ENCODE measurements around the gene PPP4R2.
A peak's percentile ranks its signal among the peaks of the same experiment; 100 is the strongest.
"Not testable (repeated sequence)": the region's sequence is repeated elsewhere in the genome, so short reads cannot be mapped to it uniquely, and the experiment has no call there.

Gene PPP4R2

GRCh38 chr3:72977060-72977808 is 19.4 kb upstream of the PPP4R2 start:
- DNase-seq = no peak

GRCh38 chr3:72982609-72983366 is 13.8 kb upstream of the PPP4R2 start:
- no peak for DNase-seq

GRCh38 chr3:72985576-72985975 is 11.0 kb upstream of the PPP4R2 start:
- no peak for DNase-seq

DNA sequence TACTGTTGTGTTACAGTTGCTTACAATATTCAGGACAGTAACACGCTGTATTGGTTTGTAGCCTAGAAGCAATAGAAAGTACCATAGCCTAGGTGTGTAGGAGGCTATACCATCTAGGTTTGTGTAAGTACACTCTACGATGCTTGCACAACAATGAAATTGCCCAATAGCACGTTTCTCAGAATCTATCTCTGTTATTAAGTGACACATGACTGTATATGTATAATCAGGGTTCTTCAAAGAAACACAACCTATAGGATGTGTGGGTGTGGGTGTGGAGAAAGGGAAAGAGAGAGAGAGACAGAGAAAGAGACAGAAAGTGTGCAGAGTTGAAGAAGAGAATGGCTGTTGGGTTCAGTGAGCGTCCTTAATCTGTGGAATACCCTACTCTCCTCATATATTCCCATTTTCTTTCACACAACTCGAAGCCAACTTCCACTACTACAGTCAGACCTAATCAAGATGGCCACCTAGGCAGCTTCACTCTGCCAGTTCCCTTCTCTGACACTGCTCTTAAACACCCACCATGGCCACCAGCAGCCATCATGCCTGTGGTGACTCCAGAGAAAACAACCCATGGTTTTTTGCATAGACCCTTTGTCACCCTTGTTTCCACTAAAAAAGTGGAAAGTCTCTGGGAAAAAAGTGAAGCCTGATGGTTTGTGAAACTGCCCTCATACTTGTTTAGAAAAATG is 5.8 kb upstream of the PPP4R2 start:
- no peak for DNase-seq

DNA sequence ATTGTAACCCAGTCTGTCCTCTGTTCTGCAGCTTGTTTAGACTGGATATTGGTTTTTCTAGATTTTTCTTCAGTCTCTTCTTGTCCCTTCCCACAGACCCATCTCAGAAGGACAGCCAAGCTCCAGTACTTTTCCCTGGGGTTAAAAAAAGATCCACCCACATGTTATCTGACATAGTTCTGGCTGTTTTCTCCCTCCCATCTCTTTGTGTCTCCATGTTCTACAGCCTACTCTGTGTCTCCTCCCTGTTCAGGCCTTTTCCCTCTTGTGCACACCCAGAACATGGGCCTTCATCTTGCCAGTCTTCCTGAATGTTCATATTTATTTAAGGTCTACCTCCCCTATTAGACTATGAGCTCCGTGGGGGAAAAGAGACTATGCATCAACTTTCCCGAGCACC is 5.1 kb upstream of the PPP4R2 start:
- DNase-seq = no peak

- DNase-seq = no peak
These were observed 3.2 kb upstream of the PPP4R2 start for GRCh38 chr3:72993391-72993790.

DNA sequence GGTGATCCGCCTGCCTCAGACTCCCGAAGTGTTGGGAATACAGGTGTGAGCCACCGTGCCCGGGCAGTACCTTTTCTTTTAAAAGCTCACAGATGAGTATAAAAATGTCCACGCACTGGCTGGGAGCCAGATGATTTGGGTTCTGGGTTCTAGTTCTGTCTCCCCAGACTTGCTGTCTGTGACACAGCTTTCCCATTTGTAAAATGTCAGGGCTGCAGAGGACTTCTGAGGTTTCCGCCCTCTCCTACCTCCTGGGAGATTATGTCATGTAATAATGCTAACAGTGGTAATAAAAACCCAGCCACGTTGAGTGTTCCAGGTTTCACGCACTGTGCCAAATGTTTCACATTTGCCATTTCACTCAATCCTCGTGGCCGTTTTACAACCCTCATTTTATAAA is 1.3 kb upstream of the PPP4R2 start:
- no peak for DNase-seq

DNA sequence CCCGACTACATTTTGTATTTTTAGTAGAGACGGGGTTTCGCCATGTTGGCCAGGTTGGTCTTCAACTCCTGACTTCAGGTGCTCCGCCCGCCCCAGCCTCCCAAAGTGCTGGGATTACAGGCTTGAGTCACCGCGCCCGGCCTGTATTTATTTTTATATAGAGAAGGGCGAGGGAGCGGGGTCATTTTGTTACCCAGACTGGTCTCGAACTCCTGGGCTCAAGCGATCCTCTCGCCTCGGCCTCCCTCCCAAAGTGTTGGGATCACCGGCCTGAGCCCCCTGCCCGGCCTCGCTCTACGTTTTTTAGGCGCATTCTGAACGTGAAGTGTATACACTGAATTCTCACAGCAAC is 514 bp upstream of the PPP4R2 start:
- no peak for DNase-seq

DNA sequence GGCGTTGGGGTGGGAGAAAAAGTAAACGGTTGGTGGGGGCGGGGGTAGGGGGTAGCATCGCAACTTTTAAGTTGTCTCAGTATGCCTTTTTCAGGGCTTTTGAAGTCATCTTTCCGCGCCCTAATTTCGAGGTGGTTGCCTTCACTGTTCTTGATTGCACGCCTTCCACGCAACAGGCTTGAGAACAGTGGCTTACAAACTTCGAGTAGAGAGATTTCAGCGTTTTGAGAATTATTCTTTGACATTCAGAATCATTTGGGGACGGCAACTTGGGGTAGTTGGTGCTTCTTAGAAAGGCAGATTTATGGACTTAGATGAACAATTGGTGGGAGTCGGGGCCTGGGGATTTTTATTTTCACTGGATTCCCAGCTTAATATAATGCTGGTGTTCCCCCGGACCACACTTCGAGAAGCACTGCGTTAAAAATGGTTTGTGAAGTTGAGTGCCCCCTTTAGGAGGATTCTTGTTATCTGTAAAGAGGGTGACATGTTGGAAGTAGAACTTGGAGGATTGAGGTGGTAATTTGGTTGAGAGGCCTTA is 880 bp downstream of the PPP4R2 start:
- DNase-seq = no peak

GRCh38 chr3:72998466-72998865 is 1.9 kb downstream of the PPP4R2 start:
- no peak for DNase-seq

DNA sequence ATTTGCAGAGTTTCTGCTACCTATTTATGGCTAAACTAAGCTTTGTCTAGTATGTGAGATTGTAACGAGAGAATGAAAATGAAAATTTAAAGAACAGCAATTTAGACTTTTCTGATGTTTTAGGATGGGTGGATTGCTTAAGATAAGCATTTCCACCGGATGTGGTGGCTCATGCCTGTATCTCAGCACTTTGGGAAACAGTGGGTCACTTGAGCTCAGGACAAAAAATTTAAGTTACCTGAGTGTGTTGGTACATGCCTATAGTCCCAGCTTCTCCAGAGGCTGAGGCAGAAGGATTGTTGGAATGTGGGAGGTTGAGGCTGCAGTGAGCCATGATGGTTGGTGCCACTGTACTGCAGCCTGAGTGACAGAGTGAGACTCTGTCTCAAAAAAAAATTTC is 3.3 kb downstream of the PPP4R2 start:
- DNase-seq = no peak

- not testable (repeated sequence) for DNase-seq
These were observed 6.4 kb downstream of the PPP4R2 start for GRCh38 chr3:73003050-73003449.

GRCh38 chr3:73004316-73004715 is 7.7 kb downstream of the PPP4R2 start:
- DNase-seq = no peak

DNA sequence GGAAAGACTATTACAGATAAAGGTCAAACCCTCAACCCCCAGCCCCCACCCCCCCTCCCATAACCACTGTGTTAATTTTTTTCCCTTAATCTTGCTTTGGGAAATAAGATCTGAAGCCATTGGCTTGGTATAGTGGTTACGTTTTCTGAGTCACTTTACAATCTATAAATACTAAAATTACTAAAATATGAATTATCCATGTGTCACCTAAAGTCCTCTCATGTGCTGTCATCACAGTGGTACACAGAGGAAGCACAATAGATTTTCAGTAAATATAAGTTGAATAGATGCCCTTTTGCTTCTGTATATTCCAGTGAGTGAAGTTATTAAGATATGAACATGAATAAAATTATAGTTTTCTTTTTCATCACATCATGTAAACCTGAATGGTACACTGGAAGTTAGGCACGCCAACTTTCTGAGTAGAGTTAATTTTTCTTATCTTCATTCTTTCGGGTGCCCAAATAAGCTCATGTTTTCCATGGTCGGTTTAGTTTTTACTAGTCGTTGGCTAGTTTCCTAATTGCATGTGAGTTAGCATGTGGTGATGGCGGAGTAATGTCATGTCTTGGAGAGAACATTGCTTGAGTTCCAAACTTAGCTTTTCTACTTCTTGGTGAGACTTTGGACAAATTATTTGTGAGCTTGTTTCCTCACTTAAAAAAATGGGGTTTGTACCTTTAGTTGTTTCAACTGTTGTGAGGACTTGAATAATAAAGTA is 11.5 kb downstream of the PPP4R2 start:
- no peak for DNase-seq

GRCh38 chr3:73009008-73009407 is 12.4 kb downstream of the PPP4R2 start:
- no peak for DNase-seq

DNA sequence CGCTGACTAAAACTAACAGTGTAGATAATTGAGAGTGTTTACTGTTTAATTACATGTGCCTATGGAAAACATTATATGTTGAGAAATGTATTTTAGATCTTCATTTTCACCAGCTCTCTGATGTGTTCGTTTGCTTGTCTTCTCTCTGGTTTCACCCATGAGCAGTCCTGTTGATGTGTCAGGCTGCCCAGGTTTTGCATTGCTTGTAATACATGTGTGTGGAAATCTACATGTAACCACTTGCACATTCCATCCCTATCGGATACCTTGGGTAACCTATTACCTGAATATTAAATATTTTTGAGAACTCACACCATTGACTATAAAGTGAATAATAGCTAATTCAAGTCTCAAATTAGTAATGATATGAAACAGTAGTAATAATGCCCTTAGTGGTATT is 13.1 kb downstream of the PPP4R2 start:
- DNase-seq = no peak

DNA sequence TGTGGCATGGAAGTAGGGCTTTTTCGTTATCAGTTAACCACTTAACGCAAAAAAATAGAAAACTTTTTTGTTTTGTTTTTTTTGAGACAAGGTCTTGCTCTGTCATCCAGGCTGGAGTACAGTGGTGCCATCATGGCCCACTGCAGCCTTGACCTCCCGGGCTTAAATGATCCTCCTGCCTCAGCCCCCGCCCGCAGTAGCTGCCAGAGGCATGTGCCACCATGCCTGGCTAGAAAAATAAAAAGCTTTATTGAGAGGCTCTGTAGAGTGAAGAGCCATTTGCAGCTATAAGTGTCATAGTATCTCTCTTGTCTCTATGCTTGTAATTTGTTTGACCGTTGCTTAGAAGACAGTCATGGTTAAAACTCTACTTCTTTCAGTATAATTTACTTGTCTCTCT is 13.5 kb downstream of the PPP4R2 start:
- DNase-seq = peak; percentile 74

DNA sequence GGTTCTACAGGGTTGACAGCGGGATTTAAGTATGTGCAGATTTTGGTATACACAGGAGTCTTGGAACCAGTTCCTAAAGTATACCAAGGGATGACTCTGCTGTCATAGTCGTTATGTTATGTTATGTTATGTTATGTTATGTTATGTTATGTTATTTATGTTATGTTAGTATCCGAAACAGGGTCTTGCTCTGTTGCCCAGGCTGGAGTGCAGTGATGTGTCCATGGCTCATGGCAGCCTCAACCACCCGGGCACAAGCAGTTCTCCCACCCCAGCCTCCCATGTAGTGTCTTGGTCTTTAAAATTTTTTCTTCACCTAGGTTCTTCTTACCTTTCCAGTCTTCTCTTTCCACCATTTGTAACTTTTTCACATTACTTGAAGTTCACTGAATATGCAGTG is 21.7 kb downstream of the PPP4R2 start:
- no peak for DNase-seq

- no peak for DNase-seq
These were observed 22.3 kb downstream of the PPP4R2 start for GRCh38 chr3:73018790-73019441.

DNA sequence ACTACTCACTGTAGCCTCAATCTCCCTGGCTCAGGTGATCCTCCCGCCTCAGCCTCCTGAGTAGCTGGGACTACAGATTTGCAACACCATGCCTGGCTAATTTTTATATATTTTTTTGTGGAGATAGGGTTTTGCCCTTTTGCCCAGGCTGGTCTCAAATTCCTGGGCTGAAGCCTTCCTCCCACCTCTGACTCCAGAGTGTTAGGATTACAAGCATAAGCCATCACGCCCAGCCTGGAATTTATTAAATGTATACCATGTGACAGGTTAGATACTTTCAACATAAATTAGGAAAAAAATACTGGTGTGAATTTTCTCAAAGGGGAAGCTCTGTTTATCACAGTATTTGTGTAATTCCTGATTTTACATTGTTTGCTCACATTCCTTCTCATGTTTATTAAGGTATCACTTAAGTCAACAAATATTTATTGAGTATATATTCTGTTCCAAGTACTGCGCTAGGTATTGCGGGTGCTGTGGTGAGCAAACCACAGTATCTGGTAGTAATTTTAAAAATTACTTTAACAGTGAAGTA is 24.8 kb downstream of the PPP4R2 start:
- no peak for DNase-seq

DNA sequence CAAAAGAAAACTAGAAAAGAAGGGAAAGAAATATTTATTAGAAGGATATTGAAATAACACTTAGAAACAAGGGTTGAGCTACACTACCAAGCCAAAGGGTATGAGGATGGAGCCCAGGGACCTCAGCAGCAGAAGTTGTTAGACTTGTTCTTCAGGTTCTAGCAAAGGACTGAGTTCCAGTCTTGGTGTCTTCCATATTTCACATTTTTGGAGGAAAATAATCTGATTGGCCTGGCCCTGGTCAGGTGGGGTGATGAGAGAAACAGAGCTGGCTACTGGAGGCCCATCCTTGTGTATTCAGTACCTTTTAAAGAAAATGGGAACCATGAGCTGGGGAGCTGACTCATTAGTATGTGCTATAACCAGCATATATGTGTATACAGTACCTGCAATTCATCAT is 28.2 kb downstream of the PPP4R2 start:
- DNase-seq = no peak

GRCh38 chr3:73026111-73026759 is 29.6 kb downstream of the PPP4R2 start:
- no peak for DNase-seq

Data from NCI-H187 treated with DMSO at 0.1 percent for 48 hours (cell line).